NCI-H2196 (cell line): Measurements from ENCODE around the gene SIX5.
"Not testable (repeated sequence)": the region's sequence is repeated elsewhere in the genome, so short reads cannot be mapped to it uniquely, and the experiment has no call there.

Experiments used
- DNase-seq: peaks from one replicate; lab custom pipeline; 2025; ENCODE audit not compliant: unreplicated experiment; lab: John Stamatoyannopoulos, UW

SIX5 gene

GRCh38 chr19:45768984-45769782 lies at the start of gene SIX5:
TSS of gene SIX5 (minus strand) at chr19:45769252. CDS start at chr19:45768844, 408 bp downstream.
- DNase-seq: peak; percentile 98

- DNase-seq: peak; percentile 33
Measured at GRCh38 chr19:45817725-45818301, 48.8 kb upstream of the SIX5 start.

- peak; percentile 83 for DNase-seq
Measured at GRCh38 chr19:45817010-45817724, 48.1 kb upstream of the SIX5 start.

DNA sequence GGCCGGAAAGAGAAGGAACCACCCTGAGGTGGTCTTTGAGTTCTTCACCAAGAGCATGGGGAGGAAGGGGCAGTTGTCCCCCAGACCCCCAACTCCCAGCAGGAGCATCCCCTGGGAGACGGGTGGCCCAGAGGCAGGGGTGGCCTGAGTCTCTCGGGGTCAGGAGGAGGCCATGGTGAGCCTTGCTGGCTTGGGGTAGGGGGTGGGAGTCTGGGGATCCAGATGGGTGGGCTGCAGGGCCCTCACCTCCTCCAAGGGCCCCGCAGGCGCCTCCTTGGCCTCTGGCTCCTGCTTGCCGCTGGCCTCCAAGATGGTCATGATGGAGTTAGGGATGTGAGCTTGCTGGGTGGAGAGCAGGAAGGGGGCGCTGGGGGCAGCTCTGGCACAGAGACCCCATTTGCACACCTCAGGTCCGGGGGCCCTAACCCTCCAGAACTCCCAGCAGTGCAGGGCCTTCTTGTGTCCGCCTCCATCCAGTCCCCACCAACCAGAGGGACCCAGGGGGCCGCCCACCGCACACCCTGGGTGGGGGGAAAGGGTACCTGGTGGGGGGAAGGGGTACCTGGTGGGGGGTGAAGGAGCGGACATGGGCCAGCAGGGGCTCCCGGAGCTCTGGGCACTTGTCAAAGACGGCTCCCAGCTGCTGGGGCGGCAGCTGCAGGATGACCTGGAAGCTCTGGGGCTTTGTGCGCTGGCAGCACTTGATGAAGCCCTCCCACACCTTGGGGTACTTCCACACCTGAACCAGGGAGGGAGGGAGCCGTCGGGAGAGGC lies 47.4 kb upstream of the SIX5 start:
- DNase-seq: no peak

- DNase-seq: no peak
Measured at GRCh38 chr19:45815481-45816216, 46.6 kb upstream of the SIX5 start.

GRCh38 chr19:45814851-45815480 lies 45.9 kb upstream of the SIX5 start, which contains the start of gene RSPH6A:
TSS of gene RSPH6A (minus strand) at chr19:45815308. CDS start at chr19:45815176, 132 bp downstream.
- DNase-seq: no peak

DNA sequence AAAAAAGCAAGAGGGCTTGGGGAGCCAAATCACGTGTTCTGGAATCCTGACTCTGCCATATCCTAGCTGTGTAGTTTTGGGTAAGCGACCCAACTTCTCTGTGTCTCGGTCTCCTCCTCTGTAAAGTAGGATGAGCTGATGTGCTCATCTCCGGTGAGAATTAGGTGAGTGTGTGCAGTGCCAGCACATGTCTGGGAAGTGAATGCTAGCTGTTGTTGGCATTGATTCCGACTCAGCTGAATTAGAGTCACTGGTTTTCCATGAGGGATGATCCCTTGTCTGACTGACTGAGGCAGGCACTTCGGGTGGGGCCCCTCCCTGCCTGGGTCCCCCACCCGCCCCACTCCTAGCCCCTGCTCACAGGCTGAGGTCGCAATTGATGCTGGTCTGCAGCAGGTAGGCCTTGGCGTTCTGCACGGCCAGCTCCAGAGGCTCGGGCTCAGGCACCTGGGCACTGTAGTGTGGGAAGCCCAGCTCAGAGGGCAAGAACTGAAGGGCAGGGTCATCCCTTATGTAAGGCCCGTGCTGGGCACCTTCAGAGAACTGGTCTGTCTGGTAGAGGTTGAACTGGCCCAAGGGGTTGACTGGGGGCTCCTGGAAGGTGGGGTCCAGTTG lies 45.2 kb upstream of the SIX5 start:
- DNase-seq: no peak

GRCh38 chr19:45812297-45812696 lies 43.2 kb upstream of the SIX5 start:
- DNase-seq: no peak

GRCh38 chr19:45809643-45810159 lies 40.6 kb upstream of the SIX5 start:
- peak; percentile 65 for DNase-seq

- no peak for DNase-seq
Measured at GRCh38 chr19:45805719-45806118, 36.7 kb upstream of the SIX5 start.

DNA sequence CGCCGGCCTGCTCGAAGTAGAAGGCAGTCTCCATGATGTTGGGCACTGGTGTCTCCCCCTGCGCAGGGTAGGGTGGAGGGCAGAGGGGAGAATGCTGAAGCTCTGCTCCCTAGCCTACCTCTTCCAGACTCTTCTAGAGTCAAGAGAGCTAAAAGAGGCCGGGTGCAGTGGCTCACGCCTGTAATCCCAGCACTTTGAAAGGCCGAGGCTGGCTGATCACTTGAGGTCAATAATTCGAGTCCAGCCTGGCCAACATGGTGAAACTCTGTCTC lies 35.8 kb upstream of the SIX5 start:
- no peak for DNase-seq

DNA sequence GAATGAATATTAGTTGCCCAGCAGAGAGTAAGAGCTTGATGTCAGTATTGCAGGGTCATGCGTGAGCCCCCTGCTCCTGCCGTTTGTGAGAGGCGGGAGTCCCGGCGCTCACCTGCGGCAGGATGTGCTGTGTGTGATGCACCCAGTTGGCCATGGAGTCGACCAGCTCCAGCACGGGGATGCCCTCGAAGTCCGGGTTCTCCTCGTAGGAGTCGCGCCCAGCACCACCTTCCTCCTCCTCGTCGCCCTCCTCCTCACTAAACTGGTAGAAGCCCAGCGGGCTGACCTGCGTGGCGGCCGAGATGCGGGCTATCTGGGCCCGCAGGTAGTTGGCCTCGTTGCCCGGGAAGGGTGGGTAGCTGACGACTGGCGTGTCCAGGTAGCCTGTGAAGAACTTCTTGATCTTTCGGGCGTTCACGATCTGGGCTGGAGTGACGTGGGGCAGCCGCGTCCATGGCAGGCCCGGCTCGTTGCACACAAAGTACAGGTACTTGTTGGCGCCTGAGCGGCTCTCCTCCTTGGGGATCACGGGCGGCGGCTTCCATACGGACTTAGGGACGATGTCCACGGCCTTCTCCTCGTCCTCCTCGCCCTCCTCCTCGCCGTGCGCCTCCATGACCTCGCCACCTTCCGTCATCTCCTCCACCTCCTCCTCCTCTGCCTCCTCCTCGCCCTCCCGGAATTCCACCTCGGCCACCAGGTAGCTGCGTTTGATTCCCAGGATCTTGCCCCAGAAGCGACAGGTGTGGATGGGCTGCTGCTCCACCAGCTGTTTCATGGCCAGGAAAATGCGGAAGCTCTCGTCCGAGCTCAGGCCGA lies 35.3 kb upstream of the SIX5 start:
- DNase-seq: no peak

DNA sequence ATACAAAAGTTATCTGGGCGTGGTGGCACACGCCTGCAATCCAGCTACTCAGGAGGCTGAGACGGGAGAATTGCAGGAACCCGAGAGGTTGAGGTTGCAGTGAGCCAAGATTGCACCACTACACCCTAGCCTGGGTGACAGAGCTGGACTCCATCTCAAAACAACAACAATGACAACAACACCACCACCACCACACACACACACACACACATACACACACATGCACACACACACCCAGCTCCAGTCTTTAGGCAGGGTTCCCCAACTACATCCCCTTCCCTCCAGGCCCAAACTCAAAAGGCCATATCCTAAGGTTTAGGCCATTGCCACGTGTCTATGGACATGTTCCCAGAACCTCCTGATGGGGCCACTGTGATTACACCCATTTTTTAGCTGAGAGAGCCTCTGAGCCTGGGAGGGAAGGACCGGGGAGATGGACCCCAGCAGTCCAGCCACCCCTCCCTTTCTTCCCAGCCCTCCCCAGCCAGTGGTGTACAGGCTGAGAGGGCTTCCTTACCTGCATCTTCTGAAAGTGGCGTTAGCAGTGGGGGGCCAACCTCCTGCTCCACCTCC lies 32.6 kb upstream of the SIX5 start:
- no peak for DNase-seq

DNA sequence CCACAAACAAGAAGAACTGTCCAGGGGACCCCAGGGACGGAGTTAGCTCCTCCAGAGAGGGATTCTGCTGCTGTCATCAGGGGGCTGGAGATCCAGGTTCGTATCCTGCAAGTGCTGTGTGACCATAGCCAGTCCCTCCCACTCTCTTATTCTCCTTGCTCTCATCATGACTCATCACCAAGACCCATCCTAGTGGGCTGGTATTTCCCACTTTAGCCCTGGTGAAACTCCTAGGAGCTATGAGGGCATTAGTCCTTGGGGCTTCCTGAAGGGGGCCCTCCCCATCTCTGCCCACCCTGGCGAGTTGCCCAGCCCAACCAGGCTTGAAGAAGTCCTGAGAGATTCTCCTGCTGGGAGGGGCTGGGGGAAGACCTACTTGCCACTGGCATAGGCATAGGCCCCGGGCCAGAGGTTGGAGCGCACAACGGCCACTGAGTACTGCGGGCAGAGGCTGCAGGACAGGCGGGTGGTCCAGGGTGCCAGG lies 31.1 kb upstream of the SIX5 start:
- DNase-seq: no peak

GRCh38 chr19:45799541-45799940 lies 30.5 kb upstream of the SIX5 start:
- DNase-seq: not testable (repeated sequence)

DNA sequence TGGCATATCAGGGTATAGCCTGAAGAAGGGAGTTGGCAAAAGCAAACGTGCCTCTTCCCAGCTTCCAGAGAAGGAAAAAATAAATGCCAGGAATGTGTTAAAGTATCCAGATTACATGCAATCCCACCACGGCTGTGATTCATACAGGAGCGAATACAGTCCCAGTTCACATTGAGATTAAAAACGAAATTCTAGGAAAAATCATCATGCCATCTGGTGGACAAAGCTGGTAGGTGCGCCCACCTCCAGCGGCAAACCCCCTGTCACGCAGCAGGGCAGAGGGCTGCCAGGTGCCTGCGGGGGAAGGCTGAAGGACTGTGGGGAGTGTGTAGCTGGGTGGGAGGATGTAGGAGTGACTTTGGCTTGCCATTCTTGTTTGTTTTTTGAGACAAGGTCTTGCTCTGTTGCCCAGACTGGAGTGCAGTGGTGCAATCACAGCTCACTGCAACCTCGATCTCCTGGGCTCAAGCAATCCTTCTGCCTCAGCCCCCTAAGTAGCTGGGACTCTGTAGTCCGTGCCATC lies 30.0 kb upstream of the SIX5 start:
- DNase-seq: peak; percentile 64

- DNase-seq: no peak
Measured at GRCh38 chr19:45794627-45795026, 25.6 kb upstream of the SIX5 start.

DNA sequence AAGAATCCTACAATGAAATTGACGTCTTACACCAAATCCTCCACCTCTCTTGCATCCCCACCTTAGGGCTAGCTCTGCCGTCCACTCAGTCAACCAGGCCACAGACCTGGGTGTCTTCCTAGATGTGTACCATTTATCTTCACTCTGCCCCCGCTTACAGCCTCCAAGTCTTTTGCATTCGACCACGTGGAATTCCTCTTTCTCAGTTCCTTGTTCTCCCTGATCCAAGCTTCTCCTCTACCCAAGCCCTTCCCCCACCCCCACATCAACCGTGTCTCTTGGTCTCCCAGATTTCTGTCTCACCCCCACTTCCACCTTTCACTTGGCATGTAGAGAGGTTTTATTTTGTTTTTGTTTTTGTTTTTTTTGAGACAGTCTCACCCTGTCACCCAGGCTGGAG lies 24.8 kb upstream of the SIX5 start:
- no peak for DNase-seq
